ENCODE data around the gene PLPPR1. TPM values are rescaled to one million over a fixed set of nuclear protein-coding genes. Genes with fewer than 3 reads are reported as not detected.
A peak's percentile ranks its signal among the peaks of the same experiment; 100 is the strongest.
"Not testable (repeated sequence)": the region's sequence is repeated elsewhere in the genome, so short reads cannot be mapped to it uniquely, and the experiment has no call there.

The PLPPR1 gene
- total RNA-seq, 2 experiments from 2014 or later, result not detected

- Mint-ChIP-seq H3K36me3 (ENCODE audit: low read depth) (no peaks in the 10 kb centered on the region), H3K27me3 (ENCODE audit: low read depth) (peaks cover 3% of the 10 kb centered on the region), H3K9me3 (ENCODE audit: insufficient read depth) (no peaks in the 10 kb centered on the region), H3K27ac (no peak overlapping the region), H3K4me1 (ENCODE audit: low read depth) (no peaks in the 10 kb centered on the region), H3K4me3 (no peak overlapping the region)
- POLR2A ChIA-PET, result no interaction called here
- DNase-seq (no peak), ATAC-seq (no peak)
- CTCF ChIA-PET, result no interaction called here
These were observed 247.3 kb downstream of the PLPPR1 start for GRCh38 chr9:101275769-101276250.

- CTCF ChIA-PET; H3K27me3 Mint-ChIP-seq (ENCODE audit: low read depth); H3K4me1 Mint-ChIP-seq (ENCODE audit: low read depth); POLR2A ChIA-PET; ATAC-seq; DNase-seq; H3K36me3 Mint-ChIP-seq (ENCODE audit: low read depth); H3K27ac Mint-ChIP-seq; H3K4me3 Mint-ChIP-seq; H3K9me3 Mint-ChIP-seq (ENCODE audit: insufficient read depth): not testable (repeated sequence)
These were observed 262.5 kb downstream of the PLPPR1 start for GRCh38 chr9:101291043-101291442.

- no peaks in the 10 kb centered on the region for H3K27me3 Mint-ChIP-seq (ENCODE audit: low read depth)
- no peaks in the 10 kb centered on the region for H3K9me3 Mint-ChIP-seq (ENCODE audit: insufficient read depth)
- H3K4me1 Mint-ChIP-seq (ENCODE audit: low read depth), result no peaks in the 10 kb centered on the region
- ATAC-seq (no peak), DNase-seq (no peak)
- ChIA-PET POLR2A (no interaction called here), CTCF (no interaction called here)
- no peak overlapping the region for H3K4me3 Mint-ChIP-seq
- H3K36me3 Mint-ChIP-seq (ENCODE audit: low read depth), result no peaks in the 10 kb centered on the region
- H3K27ac Mint-ChIP-seq, result no peak overlapping the region
These were observed 271.4 kb downstream of the PLPPR1 start for GRCh38 chr9:101299901-101300300.

GRCh38 chr9:101307051-101307450 is 278.5 kb downstream of the PLPPR1 start:
- H3K9me3 Mint-ChIP-seq (ENCODE audit: insufficient read depth), result no peaks in the 10 kb centered on the region
- ChIA-PET CTCF (no interaction called here), POLR2A (no interaction called here)
- no peak overlapping the region for H3K27ac Mint-ChIP-seq
- no peaks in the 10 kb centered on the region for H3K36me3 Mint-ChIP-seq (ENCODE audit: low read depth)
- no peak overlapping the region for H3K4me3 Mint-ChIP-seq
- DNase-seq (no peak), ATAC-seq (no peak)
- H3K27me3 Mint-ChIP-seq (ENCODE audit: low read depth), result peaks cover 2% of the 10 kb centered on the region
- no peaks in the 10 kb centered on the region for H3K4me1 Mint-ChIP-seq (ENCODE audit: low read depth)

- DNase-seq (no peak), ATAC-seq (no peak)
- H3K27me3 Mint-ChIP-seq (ENCODE audit: low read depth), result peaks cover 2% of the 10 kb centered on the region
- CTCF ChIA-PET, result no interaction called here
- no peaks in the 10 kb centered on the region for H3K4me1 Mint-ChIP-seq (ENCODE audit: low read depth)
- no peaks in the 10 kb centered on the region for H3K9me3 Mint-ChIP-seq (ENCODE audit: insufficient read depth)
- no peaks in the 10 kb centered on the region for H3K36me3 Mint-ChIP-seq (ENCODE audit: low read depth)
- POLR2A ChIA-PET, result interaction anchor here (0.6 kb wide), 1 partner anchor 1535 kb away, joined by 3 read pairs; no protein-coding TSS in a partner anchor
- no peak overlapping the region for H3K27ac Mint-ChIP-seq
- H3K4me3 Mint-ChIP-seq, result no peak overlapping the region
These were observed 279.1 kb downstream of the PLPPR1 start for GRCh38 chr9:101307524-101308213.

GRCh38 chr9:101309139-101309538 is 280.6 kb downstream of the PLPPR1 start:
- Mint-ChIP-seq H3K27me3 (ENCODE audit: low read depth) (peaks cover 2% of the 10 kb centered on the region), H3K27ac (no peak overlapping the region), H3K9me3 (ENCODE audit: insufficient read depth) (no peaks in the 10 kb centered on the region), H3K4me3 (no peak overlapping the region), H3K4me1 (ENCODE audit: low read depth) (no peaks in the 10 kb centered on the region), H3K36me3 (ENCODE audit: low read depth) (no peaks in the 10 kb centered on the region)
- ChIA-PET CTCF (no interaction called here), POLR2A (no interaction called here)
- DNase-seq, result no peak
- no peak for ATAC-seq

- DNase-seq (no peak), ATAC-seq (no peak)
- no peaks in the 10 kb centered on the region for H3K4me1 Mint-ChIP-seq (ENCODE audit: low read depth)
- peaks cover 2% of the 10 kb centered on the region for H3K27me3 Mint-ChIP-seq (ENCODE audit: low read depth)
- no peaks in the 10 kb centered on the region for H3K36me3 Mint-ChIP-seq (ENCODE audit: low read depth)
- no peak overlapping the region for H3K4me3 Mint-ChIP-seq
- no peak overlapping the region for H3K27ac Mint-ChIP-seq
- ChIA-PET POLR2A (no interaction called here), CTCF (interaction anchor here (0.6 to 3.2 kb wide), 15 partner anchors 9 to 797 kb away, joined by 3 to 56 read pairs (median 5); no protein-coding TSS in a partner anchor)
- no peaks in the 10 kb centered on the region for H3K9me3 Mint-ChIP-seq (ENCODE audit: insufficient read depth)
These were observed 282.7 kb downstream of the PLPPR1 start for GRCh38 chr9:101311191-101311590.

- CTCF ChIA-PET, result interaction anchor here (0.6 to 3.2 kb wide), 17 partner anchors 10 to 798 kb away, joined by 3 to 56 read pairs (median 5); no protein-coding TSS in a partner anchor
- Mint-ChIP-seq H3K27me3 (ENCODE audit: low read depth) (peaks cover 5% of the 10 kb centered on the region), H3K9me3 (ENCODE audit: insufficient read depth) (no peaks in the 10 kb centered on the region), H3K4me1 (ENCODE audit: low read depth) (no peaks in the 10 kb centered on the region), H3K4me3 (no peak overlapping the region), H3K27ac (no peak overlapping the region), H3K36me3 (ENCODE audit: low read depth) (no peaks in the 10 kb centered on the region)
- POLR2A ChIA-PET, result interaction anchor here (0.6 kb wide), 1 partner anchor 86 kb away, joined by 3 read pairs; the partner anchor contains the start of gene MRPL50
- ATAC-seq (peak; percentile 47), DNase-seq (peak; percentile 33)
These were observed 283.4 kb downstream of the PLPPR1 start for GRCh38 chr9:101311758-101312420.

- no peaks in the 10 kb centered on the region for H3K4me1 Mint-ChIP-seq (ENCODE audit: low read depth)
- CTCF ChIA-PET, result interaction anchor here (1.3 to 3.2 kb wide), 4 partner anchors 193 to 716 kb away, joined by 4 to 56 read pairs (median 8); no protein-coding TSS in a partner anchor
These were observed 284.1 kb downstream of the PLPPR1 start for GRCh38 chr9:101312661-101313060.

GRCh38 chr9:101315112-101315450 is 286.6 kb downstream of the PLPPR1 start:
- no peak overlapping the region for H3K4me3 Mint-ChIP-seq
- CTCF ChIA-PET, result no interaction called here
- POLR2A ChIA-PET, result no interaction called here
- ATAC-seq (no peak), DNase-seq (no peak)
- H3K4me1 Mint-ChIP-seq (ENCODE audit: low read depth), result no peaks in the 10 kb centered on the region
- H3K27me3 Mint-ChIP-seq (ENCODE audit: low read depth), result peaks cover 5% of the 10 kb centered on the region
- H3K36me3 Mint-ChIP-seq (ENCODE audit: low read depth), result no peaks in the 10 kb centered on the region
- no peak overlapping the region for H3K27ac Mint-ChIP-seq
- no peaks in the 10 kb centered on the region for H3K9me3 Mint-ChIP-seq (ENCODE audit: insufficient read depth)

More at GRCh38 chr9:101312661-101313060, 284.1 kb downstream of the PLPPR1 start:
- Mint-ChIP-seq H3K36me3 (ENCODE audit: low read depth) (no peaks in the 10 kb centered on the region), H3K9me3 (ENCODE audit: insufficient read depth) (no peaks in the 10 kb centered on the region), H3K27ac (no peak overlapping the region), H3K27me3 (ENCODE audit: low read depth) (peaks cover 5% of the 10 kb centered on the region), H3K4me3 (no peak overlapping the region)
- DNase-seq, result no peak
- no peak for ATAC-seq
- POLR2A ChIA-PET, result no interaction called here

- Mint-ChIP-seq H3K27me3 (ENCODE audit: low read depth) (peaks cover 5% of the 10 kb centered on the region), H3K36me3 (ENCODE audit: low read depth) (no peaks in the 10 kb centered on the region), H3K4me3 (no peak overlapping the region), H3K27ac (no peak overlapping the region), H3K4me1 (ENCODE audit: low read depth) (no peaks in the 10 kb centered on the region), H3K9me3 (ENCODE audit: insufficient read depth) (no peaks in the 10 kb centered on the region)
- POLR2A ChIA-PET, result no interaction called here
- CTCF ChIA-PET, result no interaction called here
- ATAC-seq (no peak), DNase-seq (no peak)
These were observed 289.2 kb downstream of the PLPPR1 start for GRCh38 chr9:101317735-101318134.

- ChIA-PET CTCF (interaction anchor here (0.8 to 1.4 kb wide), 2 partner anchors 11 to 721 kb away, joined by 3 read pairs; no protein-coding TSS in a partner anchor), POLR2A (no interaction called here)
- Mint-ChIP-seq H3K27ac (no peak overlapping the region), H3K4me3 (no peak overlapping the region), H3K27me3 (ENCODE audit: low read depth) (peaks cover 3% of the 10 kb centered on the region), H3K4me1 (ENCODE audit: low read depth) (no peaks in the 10 kb centered on the region), H3K9me3 (ENCODE audit: insufficient read depth) (no peaks in the 10 kb centered on the region), H3K36me3 (ENCODE audit: low read depth) (no peaks in the 10 kb centered on the region)
- DNase-seq, result no peak
- ATAC-seq, result no peak
These were observed 294.6 kb downstream of the PLPPR1 start for GRCh38 chr9:101323129-101323528.

Measured in activated CD8-positive, alpha-beta T cell treated with anti-CD3 and anti-CD28 coated beads, Interleukin-2, amount 10 ng/mL, durations not matched to agents 7 days and 5 days (primary cell).